ENCODE measurements around the gene ADCY3. TPM values are rescaled to one million over a fixed set of nuclear protein-coding genes. Genes with fewer than 3 reads are reported as not detected.
A peak's percentile ranks its signal among the peaks of the same experiment; 100 is the strongest.

The ADCY3 gene
- total and polyA plus RNA-seq, 9 of the 15 experiments (the other 6 are each of a cell fraction or from before 2014, with no cell fraction given), result 1.5 to 54.8 (median 26.3) TPM

GRCh38 chr2:24830786-24831185 is 89.3 kb downstream of the ADCY3 start:
- ChIA-PET CTCF (ENCODE audit: low intra/inter-chr PET ratio) (no interaction called here), POLR2A (interaction anchor here (0.6 kb wide), 1 partner anchor 58 kb away, joined by 3 read pairs; no protein-coding TSS in a partner anchor)
- Histone ChIP-seq H3K27me3 (ENCODE audit: control insufficient read depth in 2 of 2, insufficient read depth in 2 of 2, low read length in 2 of 2) (no peaks in the 10 kb centered on the region), H3K4me1 (replicated peaks in 1 of 2; ENCODE audit: control insufficient read depth in 2 of 2, insufficient read depth in 2 of 2, low read length in 2 of 2) (peaks cover 0 to 5% of the 10 kb centered on the region in 2 experiments; a peak in 2 of 5 replicates), H3K4me3 (no peak overlapping the region), H3K27ac (ENCODE audit: extremely low read depth, low read depth, low read length) (no peak overlapping the region), H3K9ac (ENCODE audit: insufficient read depth in 1 of 2, low read depth in 2 of 2, low read length in 2 of 2) (peak overlapping the region in 1 of 2 experiments; percentile 19; a peak in 1 of 4 replicates), H3K9me1 (ENCODE audit: control insufficient read depth, insufficient read depth, low read length) (no peaks in the 10 kb centered on the region), H3K36me3 (ENCODE audit: control insufficient read depth, insufficient read depth, low read length) (peaks cover 52% of the 10 kb centered on the region; the same call in 2 of the 3 replicates), H3K4me2 (ENCODE audit: insufficient read depth, low read length) (no peak overlapping the region), H3K79me2 (ENCODE audit: control insufficient read depth, insufficient read depth, low read length) (no peaks in the 10 kb centered on the region), H2AFZ (ENCODE audit: low read depth, low read length) (no peak overlapping the region), H3K9me3 (replicated peaks; ENCODE audit: control insufficient read depth, insufficient read depth, low read depth, low read length) (no peaks in the 10 kb centered on the region), H4K20me1 (replicated peaks; ENCODE audit: control insufficient read depth, insufficient read depth, low read length) (no peaks in the 10 kb centered on the region)
- TF ChIP-seq ZNF282 (CRISPR knock-in tag; IDR thresholded peaks at IDR 0.05), result no peak
- peak; percentile 52 for TF ChIP-seq POLR2G (IDR thresholded peaks at IDR 0.05; ENCODE audit: low read depth, low read length)
- no peak for TF ChIP-seq BRD9 (IDR thresholded peaks at IDR 0.05; ENCODE audit: low read depth, partially characterized antibody)
- WGBS (ENCODE audit: insufficient coverage, low coverage, missing lambda C conversion rate), result 90% methylated on average over 10 of the region's 12 CpGs
- DNase-seq (ENCODE audit: extremely low read depth in 1 of 4, low spot score in 3 of 4) (no peak), FAIRE-seq (no peak), ATAC-seq (no peak)
- BruUV-seq (replicated peaks), result no TSS peak
- in situ Hi-C loops (cut with MboI) (no loop called here), intact Hi-C loops (cut with micrococcal nuclease) (no loop called here)

DNA sequence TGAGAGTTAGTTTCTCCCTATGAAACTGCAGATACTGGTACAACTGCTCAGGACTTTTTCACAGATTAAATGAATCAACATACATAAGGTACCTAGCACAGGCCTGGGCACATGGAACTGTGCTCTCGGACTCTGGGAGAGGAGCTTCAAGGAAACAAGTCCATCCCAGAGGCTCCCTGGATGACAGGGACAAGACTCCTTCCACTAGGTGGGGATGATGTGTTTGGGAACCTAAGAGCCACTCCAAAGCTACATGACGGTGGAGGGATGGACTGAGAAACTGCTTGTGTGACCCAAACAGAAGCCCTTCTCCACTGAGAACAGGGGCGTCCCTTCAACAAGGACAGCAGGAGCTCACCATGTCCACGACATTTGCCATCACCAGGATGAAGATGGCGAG is 89.7 kb downstream of the ADCY3 start:
- Histone ChIP-seq H3K27ac (ENCODE audit: extremely low read depth, low read depth, low read length) (no peak overlapping the region), H3K4me1 (replicated peaks in 1 of 2; ENCODE audit: control insufficient read depth in 2 of 2, insufficient read depth in 2 of 2, low read length in 2 of 2) (peaks cover 0 to 5% of the 10 kb centered on the region in 2 experiments; a peak in 2 of 5 replicates), H3K9ac (ENCODE audit: insufficient read depth in 1 of 2, low read depth in 2 of 2, low read length in 2 of 2) (0 out of 4 replicates have a peak overlapping the region, but pooled peaks of 1 of the 2 experiments have one; percentile 19), H3K9me3 (replicated peaks; ENCODE audit: control insufficient read depth, insufficient read depth, low read depth, low read length) (no peaks in the 10 kb centered on the region), H4K20me1 (replicated peaks; ENCODE audit: control insufficient read depth, insufficient read depth, low read length) (no peaks in the 10 kb centered on the region), H3K9me1 (ENCODE audit: control insufficient read depth, insufficient read depth, low read length) (no peaks in the 10 kb centered on the region), H3K27me3 (ENCODE audit: control insufficient read depth in 2 of 2, insufficient read depth in 2 of 2, low read length in 2 of 2) (no peaks in the 10 kb centered on the region), H3K4me2 (ENCODE audit: insufficient read depth, low read length) (no peak overlapping the region), H3K79me2 (ENCODE audit: control insufficient read depth, insufficient read depth, low read length) (no peaks in the 10 kb centered on the region), H2AFZ (ENCODE audit: low read depth, low read length) (no peak overlapping the region), H3K4me3 (no peak overlapping the region), H3K36me3 (ENCODE audit: control insufficient read depth, insufficient read depth, low read length) (peaks cover 53% of the 10 kb centered on the region; the same call in 2 of the 3 replicates)
- CTCF ChIA-PET (ENCODE audit: low intra/inter-chr PET ratio), result interaction anchor here (0.7 kb wide), 1 partner anchor 403 kb away, joined by 3 read pairs; no protein-coding TSS in a partner anchor
- POLR2A ChIA-PET, result interaction anchor here (0.6 kb wide), 1 partner anchor 59 kb away, joined by 3 read pairs; no protein-coding TSS in a partner anchor
- in situ Hi-C loops (cut with MboI) (no loop called here), intact Hi-C loops (cut with micrococcal nuclease) (no loop called here)
- TF ChIP-seq, protein P1, sequence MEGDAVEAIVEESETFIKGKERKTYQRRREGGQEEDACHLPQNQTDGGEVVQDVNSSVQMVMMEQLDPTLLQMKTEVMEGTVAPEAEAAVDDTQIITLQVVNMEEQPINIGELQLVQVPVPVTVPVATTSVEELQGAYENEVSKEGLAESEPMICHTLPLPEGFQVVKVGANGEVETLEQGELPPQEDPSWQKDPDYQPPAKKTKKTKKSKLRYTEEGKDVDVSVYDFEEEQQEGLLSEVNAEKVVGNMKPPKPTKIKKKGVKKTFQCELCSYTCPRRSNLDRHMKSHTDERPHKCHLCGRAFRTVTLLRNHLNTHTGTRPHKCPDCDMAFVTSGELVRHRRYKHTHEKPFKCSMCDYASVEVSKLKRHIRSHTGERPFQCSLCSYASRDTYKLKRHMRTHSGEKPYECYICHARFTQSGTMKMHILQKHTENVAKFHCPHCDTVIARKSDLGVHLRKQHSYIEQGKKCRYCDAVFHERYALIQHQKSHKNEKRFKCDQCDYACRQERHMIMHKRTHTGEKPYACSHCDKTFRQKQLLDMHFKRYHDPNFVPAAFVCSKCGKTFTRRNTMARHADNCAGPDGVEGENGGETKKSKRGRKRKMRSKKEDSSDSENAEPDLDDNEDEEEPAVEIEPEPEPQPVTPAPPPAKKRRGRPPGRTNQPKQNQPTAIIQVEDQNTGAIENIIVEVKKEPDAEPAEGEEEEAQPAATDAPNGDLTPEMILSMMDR (IDR thresholded peaks at IDR 0.05 in 2 of 3, conservative IDR thresholded peaks at IDR 0.05 in 1 of 3; ENCODE audit: insufficient read depth in 2 of 3, low read depth in 1 of 3, low read length in 3 of 3), result peak in 1 of 3 experiments; percentile 26; a peak in 2 of 6 replicates
- TF ChIP-seq, protein P2, sequence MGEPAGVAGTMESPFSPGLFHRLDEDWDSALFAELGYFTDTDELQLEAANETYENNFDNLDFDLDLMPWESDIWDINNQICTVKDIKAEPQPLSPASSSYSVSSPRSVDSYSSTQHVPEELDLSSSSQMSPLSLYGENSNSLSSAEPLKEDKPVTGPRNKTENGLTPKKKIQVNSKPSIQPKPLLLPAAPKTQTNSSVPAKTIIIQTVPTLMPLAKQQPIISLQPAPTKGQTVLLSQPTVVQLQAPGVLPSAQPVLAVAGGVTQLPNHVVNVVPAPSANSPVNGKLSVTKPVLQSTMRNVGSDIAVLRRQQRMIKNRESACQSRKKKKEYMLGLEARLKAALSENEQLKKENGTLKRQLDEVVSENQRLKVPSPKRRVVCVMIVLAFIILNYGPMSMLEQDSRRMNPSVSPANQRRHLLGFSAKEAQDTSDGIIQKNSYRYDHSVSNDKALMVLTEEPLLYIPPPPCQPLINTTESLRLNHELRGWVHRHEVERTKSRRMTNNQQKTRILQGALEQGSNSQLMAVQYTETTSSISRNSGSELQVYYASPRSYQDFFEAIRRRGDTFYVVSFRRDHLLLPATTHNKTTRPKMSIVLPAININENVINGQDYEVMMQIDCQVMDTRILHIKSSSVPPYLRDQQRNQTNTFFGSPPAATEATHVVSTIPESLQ (CRISPR knock-in tag; IDR thresholded peaks at IDR 0.05), result no peak
- TF ChIP-seq RAD21 (CRISPR knock-in tag; conservative IDR thresholded peaks at IDR 0.05 in 1 of 2, IDR thresholded peaks at IDR 0.05 in 1 of 2), result peak in 1 of 2 experiments; percentile 34; a peak in 1 of 4 replicates
- FAIRE-seq, result no peak
- WGBS (ENCODE audit: insufficient coverage, low coverage, missing lambda C conversion rate), result 86% methylated on average over 5 of the region's 5 CpGs
- no TSS peak for BruUV-seq (replicated peaks)
- DNase-seq (ENCODE audit: extremely low read depth in 1 of 4, low spot score in 3 of 4), result no peak
- ATAC-seq, result no peak
